ENCODE data around the gene ZNF629.

- TF ChIP-seq, protein P1, sequence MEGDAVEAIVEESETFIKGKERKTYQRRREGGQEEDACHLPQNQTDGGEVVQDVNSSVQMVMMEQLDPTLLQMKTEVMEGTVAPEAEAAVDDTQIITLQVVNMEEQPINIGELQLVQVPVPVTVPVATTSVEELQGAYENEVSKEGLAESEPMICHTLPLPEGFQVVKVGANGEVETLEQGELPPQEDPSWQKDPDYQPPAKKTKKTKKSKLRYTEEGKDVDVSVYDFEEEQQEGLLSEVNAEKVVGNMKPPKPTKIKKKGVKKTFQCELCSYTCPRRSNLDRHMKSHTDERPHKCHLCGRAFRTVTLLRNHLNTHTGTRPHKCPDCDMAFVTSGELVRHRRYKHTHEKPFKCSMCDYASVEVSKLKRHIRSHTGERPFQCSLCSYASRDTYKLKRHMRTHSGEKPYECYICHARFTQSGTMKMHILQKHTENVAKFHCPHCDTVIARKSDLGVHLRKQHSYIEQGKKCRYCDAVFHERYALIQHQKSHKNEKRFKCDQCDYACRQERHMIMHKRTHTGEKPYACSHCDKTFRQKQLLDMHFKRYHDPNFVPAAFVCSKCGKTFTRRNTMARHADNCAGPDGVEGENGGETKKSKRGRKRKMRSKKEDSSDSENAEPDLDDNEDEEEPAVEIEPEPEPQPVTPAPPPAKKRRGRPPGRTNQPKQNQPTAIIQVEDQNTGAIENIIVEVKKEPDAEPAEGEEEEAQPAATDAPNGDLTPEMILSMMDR (IDR thresholded peaks at IDR 0.05): no peak
- TF ChIP-seq POLR2A (IDR thresholded peaks at IDR 0.05): no peak
- TF ChIP-seq POLR2AphosphoS5 (IDR thresholded peaks at IDR 0.05): no peak
Measured at GRCh38 chr16:30797670-30798309, 10.8 kb upstream of the ZNF629 start.
